DND-41 (cell line): ENCODE measurements around the gene SOS1.

ENCODE experiments used
- CTCF ChIP-seq: IDR thresholded peaks from 2 replicates; pipeline ENCODE4 v1.5.1; 2012; ENCODE audit warnings: borderline replicate concordance, low read length, moderate library complexity, mild to moderate bottlenecking; ENCODE audit not compliant: poor library complexity, severe bottlenecking; ENCODE audit errors: extremely low read depth
- EZH2 ChIP-seq: IDR thresholded peaks from 3 replicates; pipeline ENCODE4 v1.6.1; 2012; ENCODE audit warnings: borderline replicate concordance, low read depth, mild to moderate bottlenecking, moderate library complexity, low read length, inconsistent platforms; ENCODE audit not compliant: severe bottlenecking

GRCh38 chr2:38960609-38961320 is 160.1 kb downstream of the SOS1 start:
- TF ChIP-seq CTCF = no peak
- no peak for TF ChIP-seq EZH2
